Stimulated activated CD8-positive, alpha-beta memory T cell treated with anti-CD3 and anti-CD28 coated beads, Interleukin-15, amount 100 ng/mL, for 24 hours (primary cell): ENCODE measurements around the gene CROCC.
"Not testable (repeated sequence)": the region's sequence is repeated elsewhere in the genome, so short reads cannot be mapped to it uniquely, and the experiment has no call there.

ENCODE experiments used
- DNase-seq: peaks from one replicate; pipeline ENCODE4 v3.0.0-alpha.2; 2020; ENCODE audit warnings: low read depth

Gene CROCC, protein sequence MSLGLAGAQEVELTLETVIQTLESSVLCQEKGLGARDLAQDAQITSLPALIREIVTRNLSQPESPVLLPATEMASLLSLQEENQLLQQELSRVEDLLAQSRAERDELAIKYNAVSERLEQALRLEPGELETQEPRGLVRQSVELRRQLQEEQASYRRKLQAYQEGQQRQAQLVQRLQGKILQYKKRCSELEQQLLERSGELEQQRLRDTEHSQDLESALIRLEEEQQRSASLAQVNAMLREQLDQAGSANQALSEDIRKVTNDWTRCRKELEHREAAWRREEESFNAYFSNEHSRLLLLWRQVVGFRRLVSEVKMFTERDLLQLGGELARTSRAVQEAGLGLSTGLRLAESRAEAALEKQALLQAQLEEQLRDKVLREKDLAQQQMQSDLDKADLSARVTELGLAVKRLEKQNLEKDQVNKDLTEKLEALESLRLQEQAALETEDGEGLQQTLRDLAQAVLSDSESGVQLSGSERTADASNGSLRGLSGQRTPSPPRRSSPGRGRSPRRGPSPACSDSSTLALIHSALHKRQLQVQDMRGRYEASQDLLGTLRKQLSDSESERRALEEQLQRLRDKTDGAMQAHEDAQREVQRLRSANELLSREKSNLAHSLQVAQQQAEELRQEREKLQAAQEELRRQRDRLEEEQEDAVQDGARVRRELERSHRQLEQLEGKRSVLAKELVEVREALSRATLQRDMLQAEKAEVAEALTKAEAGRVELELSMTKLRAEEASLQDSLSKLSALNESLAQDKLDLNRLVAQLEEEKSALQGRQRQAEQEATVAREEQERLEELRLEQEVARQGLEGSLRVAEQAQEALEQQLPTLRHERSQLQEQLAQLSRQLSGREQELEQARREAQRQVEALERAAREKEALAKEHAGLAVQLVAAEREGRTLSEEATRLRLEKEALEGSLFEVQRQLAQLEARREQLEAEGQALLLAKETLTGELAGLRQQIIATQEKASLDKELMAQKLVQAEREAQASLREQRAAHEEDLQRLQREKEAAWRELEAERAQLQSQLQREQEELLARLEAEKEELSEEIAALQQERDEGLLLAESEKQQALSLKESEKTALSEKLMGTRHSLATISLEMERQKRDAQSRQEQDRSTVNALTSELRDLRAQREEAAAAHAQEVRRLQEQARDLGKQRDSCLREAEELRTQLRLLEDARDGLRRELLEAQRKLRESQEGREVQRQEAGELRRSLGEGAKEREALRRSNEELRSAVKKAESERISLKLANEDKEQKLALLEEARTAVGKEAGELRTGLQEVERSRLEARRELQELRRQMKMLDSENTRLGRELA (N-terminal part only)

DNA sequence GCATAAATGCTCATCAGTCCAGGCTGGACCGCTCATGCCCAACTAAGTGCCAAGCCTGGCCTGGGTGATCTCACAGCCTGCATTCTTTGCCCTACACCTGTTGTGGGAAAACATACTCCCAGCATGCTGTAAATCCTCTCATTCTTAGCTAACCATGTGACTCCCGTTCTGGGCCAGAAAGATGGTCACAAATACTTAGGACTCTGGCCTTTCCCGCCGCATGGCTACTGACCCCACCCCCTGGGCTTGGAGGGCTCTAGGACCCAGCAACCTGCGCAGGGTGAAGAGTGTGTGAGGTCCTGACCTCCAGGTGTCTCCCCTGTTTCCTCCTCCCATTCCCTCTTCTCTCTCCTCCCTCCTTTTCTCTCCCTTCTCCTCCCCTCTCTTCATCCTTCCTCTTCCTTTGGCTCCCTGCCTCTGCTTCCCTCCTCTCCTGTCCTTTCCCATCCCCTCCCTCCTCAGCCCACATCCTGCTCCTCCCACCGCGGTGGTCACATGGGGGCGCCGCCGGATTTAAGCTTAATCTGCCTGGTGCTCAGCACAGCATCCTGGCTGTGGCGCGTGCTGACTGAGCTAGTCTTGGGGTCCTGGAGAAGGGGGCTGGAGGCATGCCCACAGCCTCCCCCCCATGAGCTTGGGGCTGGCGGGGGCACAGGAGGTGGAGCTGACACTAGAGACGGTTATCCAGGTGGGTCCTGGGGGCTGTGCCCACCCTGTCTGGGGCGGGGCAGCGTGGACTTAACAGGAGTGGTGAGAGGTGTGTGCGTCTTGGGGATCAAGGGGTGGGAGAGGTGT is at the start of gene CROCC:
Gene CROCC (plus strand): TSS at position 541 of the 795 bp plus-strand sequence. CDS start 88 bp downstream, at position 629.
- DNase-seq: no peak

DNA sequence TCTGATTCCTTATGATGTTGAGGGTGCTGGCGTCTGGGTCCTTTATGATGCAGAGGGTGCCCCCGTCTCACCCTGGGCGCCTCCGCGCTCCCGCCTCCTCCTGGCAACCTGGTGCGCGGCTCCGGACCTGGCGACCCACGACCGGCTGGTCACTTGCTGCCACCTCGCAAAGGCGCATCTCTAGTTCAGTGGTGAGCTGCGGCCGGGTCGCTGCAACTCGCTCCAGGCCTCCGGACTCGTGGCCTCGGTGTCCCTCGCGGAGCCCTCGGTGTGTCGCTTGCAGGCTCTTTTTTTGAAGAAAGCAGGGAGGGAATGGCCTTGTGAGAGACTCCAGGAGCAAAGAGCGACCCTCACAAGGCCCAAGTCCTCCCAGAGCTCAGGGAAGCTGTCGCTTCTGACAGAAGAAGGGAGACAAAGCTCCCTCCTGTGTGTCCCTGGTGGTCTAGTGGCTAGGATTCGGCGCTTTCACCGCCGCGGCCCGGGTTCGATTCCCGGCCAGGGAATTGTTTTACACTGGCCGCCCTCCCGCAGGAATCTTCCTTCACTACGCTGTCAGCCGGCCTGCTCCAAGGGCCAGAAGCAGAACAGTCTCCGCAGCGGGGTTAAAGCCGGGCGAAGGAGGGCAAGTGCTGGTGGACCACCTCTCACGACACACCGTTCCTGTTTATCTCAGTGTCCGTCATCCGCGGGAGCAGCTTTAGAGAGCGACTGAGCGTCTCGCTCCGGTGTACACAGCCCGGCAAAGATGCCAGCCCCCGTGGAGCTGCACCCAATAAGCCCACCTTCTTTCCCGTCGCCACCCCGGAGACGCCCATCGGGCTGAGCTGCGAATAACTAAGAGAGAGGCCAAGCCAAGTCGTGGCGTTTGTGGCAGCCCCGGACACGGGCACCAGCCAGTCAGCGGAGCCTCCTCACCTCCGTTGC is 49.3 kb upstream of the CROCC start:
- DNase-seq: peak; percentile 67

DNA sequence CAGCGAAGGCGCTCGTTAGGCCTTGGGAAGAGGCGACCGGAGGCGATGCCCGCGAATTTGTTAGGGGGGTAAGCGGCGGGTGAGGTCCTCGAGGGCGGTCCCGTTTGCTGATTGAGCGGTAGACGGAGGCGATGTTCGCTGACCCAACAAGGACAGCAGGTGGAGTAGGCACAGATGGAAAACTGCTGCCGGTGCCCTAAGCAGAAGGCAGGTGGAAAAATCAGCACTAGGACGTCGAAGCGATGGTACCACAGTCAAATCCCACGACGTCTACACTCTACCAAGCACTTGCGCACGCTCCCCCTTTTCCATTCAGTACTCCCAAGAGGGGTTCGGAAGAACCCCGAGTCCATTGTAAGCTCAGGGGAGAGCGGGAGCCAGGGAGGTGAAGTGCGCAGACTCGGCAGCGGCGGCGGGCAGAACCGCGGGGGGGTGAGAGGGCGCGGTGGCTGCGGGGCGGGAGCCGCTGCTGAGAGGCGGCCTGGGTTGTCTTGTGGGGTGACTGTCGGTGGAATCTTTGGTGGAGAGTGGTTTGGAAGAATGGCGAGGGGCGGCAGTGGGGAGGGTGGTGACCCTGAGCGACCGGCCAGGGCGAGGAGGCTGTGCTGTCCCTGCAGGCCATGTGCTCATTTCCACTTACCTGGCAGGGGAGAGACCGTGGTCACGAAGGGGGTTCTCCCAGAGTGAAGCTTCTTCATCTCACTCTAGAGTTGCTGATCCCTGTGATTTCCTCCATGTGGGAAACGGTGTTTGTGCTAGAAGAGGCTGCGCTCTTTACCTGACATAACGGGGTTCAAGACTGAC is 48.5 kb upstream of the CROCC start:
- DNase-seq: not testable (repeated sequence)

DNA sequence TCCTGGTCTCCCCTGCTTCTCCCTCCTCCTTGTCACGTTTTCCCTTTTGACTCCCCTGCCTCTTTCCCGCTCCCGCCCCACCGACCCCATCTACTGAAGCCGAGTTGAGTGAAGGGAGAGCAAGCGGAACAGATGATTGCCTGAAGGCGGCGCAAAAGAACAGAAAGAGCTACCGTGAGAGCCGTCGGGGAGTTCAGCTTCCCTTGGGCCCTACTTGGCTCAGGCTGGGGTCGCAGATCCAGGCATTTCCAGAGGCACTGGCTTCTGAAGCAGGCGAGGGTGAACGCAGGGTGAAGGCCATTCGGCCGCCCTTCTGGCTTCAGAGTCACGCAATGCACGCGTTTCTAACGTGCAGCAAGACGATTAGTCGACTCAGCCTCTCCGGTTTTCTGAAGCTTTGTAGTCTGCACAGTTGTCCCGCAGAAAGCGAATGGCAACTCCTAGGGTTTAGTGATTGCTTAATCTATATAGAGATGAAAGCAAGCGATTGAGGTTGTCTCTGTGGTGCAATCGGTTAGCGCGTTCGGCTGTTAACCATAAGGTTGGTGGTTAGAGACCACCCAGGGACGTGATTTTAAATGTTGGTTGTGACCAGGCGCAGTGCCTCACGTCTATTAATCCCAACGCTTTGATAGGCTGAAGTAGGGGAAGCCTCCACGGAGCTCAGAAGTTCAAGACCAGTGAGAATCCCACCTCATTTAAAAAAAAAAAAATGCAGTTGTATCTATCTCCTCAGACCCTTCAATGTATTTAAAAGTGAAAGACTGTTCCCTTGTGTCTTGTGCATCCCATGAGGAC is 46.6 kb upstream of the CROCC start:
- not testable (repeated sequence) for DNase-seq

DNA sequence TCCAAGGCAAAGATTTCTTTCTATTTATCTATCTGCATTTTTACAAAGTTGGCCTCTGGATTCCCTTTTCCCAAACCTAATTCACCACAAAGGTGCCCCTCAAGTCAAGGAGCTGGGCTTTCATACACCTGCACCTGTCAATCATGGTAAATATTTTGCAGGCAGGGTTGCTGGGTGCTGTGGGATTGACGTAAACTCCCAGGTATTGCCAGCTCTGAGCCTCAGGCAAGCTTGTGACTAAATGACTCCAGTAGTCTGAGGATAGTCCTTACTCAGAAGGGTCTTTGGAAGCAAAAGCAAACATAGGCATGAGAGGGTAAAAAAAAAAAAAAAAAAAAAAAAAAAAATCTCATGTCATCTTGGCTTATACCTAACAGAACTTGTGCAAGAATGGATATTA is 40.0 kb upstream of the CROCC start:
- DNase-seq: not testable (repeated sequence)

DNA sequence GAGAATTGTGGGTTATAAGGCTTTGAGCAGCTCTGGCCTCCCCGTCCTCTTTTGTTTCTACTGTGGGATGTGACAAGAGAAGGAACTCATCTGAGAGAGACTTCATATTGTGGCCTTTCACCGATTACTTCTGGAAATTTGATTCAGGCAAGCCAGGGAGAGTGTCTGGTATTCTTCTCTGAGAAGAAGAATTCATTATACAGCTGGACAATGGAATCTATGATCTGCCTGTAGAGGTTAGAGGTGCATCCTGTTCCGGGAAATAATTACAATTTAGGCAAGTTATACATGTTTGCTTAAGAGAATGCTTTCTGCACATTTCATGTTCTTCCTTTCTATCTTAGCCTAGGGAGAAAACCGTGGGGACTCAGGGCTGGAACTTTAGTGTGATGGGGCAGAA is 38.7 kb upstream of the CROCC start:
- DNase-seq: no peak

DNA sequence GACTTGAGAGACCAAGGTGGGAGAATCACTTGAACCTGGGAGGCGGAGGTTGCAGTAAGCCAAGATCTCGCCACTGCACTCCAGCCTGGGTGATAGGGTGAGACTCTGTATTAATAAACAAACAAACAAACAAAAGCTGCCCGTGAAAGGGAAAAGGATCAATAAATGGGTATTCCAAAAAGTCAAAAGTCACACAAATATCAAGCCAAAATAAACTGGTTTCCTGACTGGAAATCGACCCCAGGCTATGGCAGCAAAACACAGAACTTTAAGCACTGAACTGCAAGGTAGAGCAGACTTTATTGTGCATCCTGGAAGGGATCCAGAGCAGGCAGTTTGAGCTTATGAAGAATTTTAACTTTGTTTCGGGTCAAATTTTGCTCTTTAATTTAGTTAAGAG is 37.2 kb upstream of the CROCC start:
- not testable (repeated sequence) for DNase-seq

DNA sequence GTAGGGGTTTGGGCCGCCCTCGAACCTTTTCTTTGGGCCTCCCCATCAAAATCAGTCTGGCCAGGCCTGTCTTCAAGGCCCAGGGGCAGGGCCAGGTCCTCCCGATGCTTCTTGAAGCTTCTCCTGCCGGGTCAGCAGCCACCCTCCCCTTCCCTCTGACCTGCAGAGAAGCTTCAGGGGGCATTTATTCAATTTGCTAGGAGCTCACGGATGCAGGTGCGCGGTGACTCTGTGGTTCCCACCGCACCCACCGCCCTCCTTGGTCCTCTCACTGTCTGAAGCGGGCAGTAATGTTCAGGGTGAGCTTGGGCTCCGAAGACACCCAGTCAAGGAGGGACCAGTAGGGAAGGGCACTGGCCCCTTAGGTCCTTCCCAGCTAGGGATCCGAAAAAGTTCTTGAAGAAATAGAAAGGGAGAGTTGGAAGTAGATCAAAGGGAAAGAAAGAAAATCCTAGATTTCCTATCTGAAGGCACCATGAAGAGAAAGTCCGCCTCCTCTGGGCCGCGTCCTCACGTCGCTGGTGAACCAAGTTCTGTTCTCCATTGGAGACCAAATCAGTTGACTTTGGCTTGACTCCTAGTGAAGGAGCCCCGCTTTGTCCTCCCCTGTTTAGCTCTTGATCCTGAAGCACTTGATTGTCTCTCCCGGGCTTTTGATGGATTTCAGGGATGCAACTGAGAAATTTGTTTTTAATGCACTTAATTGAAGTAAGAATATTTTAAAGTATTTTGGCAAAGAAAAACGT is 34.7 kb upstream of the CROCC start:
- DNase-seq: no peak

DNA sequence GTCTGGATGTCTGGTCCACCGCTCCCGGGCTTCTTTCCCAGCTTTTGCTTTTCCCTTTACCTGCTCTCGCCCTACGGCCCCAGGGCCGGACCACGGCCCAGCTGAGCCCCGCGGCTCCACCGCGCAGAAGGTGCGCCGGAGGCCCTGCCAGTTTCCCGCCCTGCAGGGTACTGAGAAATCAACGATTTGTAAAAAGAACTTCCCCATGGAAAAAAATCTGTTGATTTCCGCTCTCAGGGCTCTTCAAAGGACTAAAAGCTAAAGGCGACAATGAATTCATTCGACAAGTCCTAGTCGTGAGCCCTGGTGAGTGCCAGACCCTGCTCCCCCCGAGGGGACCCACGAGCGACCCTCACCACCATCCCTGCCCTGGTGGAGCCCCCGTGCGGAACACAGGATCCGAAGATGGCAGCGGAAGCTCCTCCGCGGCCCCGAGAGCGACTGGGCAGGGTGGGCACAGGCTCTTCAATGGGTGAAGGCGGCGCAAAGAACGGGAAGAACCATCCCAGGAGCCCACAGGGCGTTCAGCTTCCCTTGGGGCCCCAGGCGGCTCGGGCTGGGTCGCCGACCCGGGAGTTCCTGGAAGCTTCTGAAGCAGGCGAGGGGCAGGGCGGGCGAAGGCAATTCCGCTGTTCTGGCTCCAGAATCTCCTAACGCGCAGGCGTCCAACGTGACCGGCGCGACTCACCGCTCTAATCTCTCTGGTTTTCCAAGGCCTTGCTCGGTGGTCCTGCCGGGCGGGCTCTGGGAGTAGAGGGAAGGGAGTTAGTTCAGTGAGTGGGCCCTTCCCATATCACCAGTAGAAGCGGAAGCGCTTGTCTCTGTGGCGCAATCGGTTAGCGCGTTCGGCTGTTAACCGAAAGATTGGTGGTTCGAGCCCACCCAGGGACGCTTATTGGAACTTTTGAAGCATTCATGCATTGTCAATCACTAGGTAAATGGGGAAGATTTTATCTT is 32.6 kb upstream of the CROCC start:
- peak; percentile 63 for DNase-seq

DNA sequence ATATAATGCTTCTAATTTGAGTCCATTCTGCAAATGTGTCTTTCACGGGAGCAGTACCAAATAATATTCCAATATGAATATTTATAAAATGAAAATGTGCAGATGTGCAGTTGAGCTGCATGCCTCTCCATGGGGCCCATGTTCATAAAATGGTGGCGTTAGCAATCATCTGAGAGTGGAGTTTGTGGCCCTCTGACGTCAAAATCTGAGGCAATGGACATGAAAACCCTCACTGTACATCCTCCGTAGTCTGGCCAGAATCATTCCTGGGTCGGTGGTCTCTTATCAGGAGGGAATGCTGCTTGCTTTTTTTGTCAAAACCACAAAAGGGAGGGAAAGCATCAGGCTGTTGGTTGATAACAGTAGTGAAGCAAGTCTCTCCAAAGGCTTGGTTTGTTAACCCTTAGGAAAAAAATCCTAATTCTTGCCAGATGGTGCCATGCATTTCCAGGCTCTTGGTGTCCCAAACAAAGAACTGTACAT is 31.2 kb upstream of the CROCC start:
- DNase-seq: not testable (repeated sequence)

DNA sequence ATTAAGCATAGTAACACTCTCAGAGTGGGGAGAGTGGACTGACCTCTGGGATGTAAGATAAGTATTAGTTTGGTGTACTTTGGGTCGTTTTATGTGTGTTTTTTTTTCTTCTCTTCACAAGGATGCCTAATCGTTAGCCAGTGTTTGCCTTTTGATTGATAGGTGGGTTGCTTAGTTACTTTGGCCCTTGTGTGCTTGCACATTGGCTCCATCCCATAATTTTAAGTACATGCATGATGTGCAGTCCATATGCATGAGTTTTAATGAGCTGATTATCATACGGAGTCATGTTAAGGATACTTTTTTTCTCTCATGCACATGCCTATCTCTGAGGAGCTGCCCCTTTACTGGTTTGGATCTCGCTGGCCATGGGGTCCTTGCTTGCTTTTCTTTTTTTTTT is 30.7 kb upstream of the CROCC start:
- not testable (repeated sequence) for DNase-seq

DNA sequence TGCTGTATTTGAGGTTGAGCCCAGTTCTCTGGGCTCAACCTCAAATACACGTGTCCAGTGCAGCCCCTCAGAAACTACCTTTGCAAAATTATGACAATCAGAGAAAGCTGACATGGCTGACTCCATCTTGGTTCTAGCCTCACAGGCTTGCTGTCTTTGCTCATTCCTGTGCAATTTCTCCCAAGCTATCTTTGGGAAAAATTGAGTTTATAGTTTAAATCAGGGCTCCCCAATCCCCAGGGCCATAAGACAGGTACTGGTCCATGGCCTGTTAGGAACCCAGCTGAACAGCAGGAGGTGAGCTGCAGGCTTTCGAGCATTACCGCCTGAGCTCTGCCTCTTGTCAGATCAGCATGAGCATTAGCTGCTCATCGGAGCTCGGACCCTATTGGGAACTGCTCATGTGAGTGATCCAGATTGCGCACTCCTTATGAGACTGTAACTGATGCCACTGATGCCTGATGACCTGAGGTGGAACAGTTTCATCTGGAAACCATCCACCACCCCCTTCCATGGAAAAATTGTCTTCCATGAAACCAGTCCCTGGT is 28.7 kb upstream of the CROCC start:
- DNase-seq: not testable (repeated sequence)

DNA sequence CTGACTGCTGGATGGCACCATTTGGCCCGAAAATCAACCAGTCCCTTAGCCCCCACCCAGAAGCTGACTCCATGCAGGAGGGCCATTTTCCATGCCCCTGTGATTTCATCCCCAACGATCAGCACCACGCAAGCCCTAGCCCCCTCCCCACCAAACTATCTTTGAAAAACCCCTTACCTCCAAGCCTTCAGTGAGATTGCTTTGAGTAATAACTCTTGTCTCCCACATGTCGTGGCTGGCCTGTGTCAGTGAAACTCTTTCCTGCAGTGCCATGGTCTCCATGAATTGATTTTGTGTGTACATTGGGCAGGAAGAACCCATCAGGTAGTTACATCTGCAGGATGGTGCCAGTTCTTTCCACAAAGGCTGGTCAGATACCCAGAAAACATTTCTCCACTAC is 27.9 kb upstream of the CROCC start:
- DNase-seq: not testable (repeated sequence)

DNA sequence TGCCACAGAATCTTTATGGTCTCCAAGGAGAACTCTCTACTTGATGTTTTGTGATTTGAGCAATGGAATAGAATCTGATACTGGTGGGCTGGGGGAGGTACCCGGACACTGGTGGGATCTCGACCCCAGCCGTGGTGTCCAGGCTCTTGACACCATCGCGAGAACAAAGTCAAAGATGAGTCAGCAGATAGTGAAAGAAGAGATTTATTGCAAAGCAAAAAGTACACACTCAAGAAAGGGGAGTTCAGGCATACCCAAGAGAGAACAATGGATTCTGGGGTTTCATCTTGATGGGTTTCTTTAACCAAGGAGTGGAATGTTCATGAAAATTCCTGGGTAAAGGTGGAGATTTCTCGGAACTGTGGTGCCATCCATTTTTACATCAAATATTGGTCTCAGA is 27.4 kb upstream of the CROCC start:
- not testable (repeated sequence) for DNase-seq

DNA sequence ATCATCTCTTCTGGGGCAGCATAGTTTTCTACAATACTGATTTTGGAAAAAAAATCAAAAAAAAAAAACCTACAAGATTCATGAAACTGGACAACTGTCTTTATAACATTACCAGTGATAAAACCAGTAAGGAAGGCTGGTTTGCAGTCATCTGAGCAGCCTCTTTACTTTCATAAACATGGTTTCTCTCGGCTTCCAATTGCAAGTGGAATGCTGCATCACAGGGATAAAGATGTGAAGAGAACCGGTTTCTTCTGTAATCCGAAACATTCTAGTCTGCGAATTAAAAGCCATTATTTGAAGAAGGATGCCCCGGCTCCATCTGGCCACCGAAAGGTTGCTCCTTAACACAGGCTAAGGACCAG is 26.5 kb upstream of the CROCC start:
- not testable (repeated sequence) for DNase-seq
